Measurements from ENCODE around the gene SYDE1. TPM values are rescaled to one million over a fixed set of nuclear protein-coding genes. Genes with fewer than 3 reads are reported as not detected.

SYDE1 gene
- total and polyA plus RNA-seq, 8 donors: 2.5 to 6.1 (median 3.8) TPM

DNA sequence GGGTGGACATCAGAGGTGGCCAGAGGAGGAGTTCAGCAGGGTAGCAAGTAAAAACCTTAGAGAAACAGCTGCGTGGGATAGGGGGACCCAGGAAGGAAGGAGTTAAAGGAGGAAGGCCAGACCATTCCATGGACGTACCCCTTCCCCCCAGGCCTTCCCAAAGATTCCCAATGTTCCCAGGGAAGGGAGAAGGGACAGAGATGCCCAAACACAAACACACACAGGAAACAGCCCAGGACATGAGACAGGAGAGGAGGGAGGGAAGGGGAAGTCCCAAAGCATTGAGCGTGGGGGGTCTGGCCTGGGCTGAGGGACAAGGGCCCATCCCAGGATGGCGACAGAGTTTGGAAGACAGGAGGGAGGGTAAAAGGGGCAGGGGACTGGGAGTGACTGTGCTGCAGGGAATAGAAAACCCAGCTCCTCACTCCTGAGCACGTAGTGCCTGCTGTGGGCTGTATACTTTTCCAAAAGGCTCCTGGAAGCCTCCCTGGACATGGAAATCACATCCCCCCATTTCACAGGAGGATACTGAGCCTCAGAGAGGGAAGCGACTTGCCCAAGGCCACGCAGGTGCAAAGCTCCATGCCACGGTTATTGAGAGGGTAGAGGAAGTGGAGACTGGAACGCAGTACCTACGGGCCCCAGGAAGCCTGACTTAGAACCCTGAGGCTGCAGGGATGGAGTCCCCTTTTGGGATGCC, 1.1 kb downstream of the SYDE1 start:
- FAIRE-seq (no peak), DNase-seq (no peak), ATAC-seq (peak in 3 of 4 donors; percentile 17 to 29 (median 20))
- intact Hi-C loops (cut with DNase I): no loop called here
- no peaks in the 10 kb centered on the region for H3K4me1 ChIP-seq
- peak overlapping the region in 3 of 4 donors; percentile 44 to 55 (median 53) for H3K4me3 ChIP-seq
- peak overlapping the region; percentile 51 to 74 (median 68) for H3K27ac ChIP-seq
- TF ChIP-seq, protein P1, sequence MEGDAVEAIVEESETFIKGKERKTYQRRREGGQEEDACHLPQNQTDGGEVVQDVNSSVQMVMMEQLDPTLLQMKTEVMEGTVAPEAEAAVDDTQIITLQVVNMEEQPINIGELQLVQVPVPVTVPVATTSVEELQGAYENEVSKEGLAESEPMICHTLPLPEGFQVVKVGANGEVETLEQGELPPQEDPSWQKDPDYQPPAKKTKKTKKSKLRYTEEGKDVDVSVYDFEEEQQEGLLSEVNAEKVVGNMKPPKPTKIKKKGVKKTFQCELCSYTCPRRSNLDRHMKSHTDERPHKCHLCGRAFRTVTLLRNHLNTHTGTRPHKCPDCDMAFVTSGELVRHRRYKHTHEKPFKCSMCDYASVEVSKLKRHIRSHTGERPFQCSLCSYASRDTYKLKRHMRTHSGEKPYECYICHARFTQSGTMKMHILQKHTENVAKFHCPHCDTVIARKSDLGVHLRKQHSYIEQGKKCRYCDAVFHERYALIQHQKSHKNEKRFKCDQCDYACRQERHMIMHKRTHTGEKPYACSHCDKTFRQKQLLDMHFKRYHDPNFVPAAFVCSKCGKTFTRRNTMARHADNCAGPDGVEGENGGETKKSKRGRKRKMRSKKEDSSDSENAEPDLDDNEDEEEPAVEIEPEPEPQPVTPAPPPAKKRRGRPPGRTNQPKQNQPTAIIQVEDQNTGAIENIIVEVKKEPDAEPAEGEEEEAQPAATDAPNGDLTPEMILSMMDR (IDR thresholded peaks at IDR 0.05): no peak
- 47 to 56% methylated on average over 10 of the region's 10 CpGs for WGBS, 2 donors
- H3K27me3 ChIP-seq: no peaks in the 10 kb centered on the region
- H3K9me3 ChIP-seq: no peaks in the 10 kb centered on the region
- no peaks in the 10 kb centered on the region for H3K36me3 ChIP-seq

DNA sequence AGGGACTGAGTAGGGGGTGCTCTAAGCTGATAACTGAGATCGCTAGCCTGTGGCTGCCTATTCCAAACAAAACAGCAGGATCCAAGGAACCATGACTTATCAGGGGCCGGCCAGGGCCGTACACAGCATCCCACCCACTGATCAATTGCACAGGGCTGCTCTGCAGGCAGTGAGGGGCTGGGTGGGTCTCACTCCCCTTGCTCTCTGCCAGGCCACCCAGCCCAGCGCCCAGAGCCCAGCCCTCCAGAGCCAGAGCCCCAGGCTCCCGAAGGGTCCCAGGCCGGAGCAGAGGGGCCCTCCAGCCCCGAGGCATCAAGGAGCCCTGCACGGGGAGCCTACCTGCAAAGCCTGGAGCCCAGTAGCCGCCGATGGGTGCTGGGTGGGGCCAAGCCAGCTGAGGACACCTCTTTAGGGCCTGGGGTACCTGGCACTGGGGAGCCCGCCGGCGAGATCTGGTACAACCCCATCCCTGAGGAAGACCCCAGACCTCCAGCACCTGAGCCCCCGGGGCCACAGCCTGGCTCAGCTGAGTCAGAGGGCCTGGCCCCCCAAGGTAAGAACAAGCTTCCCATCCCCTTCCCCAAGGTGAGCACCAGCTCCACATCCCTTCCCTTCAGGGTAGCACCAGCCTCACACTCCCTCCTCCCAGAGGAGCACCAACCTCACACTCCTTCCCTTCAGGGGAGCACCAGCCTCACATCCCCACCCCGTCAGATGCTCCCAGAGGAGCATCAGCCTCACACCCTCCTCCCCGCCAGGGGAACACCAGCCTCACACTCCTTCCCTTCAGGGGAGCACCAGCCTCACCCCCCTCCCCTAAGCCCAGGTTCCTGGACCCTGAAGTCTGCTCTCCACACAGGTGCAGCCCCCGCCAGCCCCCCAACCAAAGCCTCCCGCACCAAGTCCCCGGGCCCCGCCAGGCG, 1.9 kb downstream of the SYDE1 start:
- H3K9me3 ChIP-seq: no peaks in the 10 kb centered on the region
- peak in 1 of 6 donors; percentile 80 for DNase-seq
- intact Hi-C loops (cut with DNase I): no loop called here
- no peak for FAIRE-seq
- TF ChIP-seq, protein P1 (IDR thresholded peaks at IDR 0.05): no peak
- no peak for ATAC-seq
- no peak overlapping the region for H3K27ac ChIP-seq
- H3K36me3 ChIP-seq: no peaks in the 10 kb centered on the region
- WGBS, 2 donors: 79 to 89% methylated on average over 21 of the region's 21 CpGs
- H3K27me3 ChIP-seq: no peaks in the 10 kb centered on the region
- H3K4me3 ChIP-seq: no peak overlapping the region
- no peaks in the 10 kb centered on the region for H3K4me1 ChIP-seq

DNA sequence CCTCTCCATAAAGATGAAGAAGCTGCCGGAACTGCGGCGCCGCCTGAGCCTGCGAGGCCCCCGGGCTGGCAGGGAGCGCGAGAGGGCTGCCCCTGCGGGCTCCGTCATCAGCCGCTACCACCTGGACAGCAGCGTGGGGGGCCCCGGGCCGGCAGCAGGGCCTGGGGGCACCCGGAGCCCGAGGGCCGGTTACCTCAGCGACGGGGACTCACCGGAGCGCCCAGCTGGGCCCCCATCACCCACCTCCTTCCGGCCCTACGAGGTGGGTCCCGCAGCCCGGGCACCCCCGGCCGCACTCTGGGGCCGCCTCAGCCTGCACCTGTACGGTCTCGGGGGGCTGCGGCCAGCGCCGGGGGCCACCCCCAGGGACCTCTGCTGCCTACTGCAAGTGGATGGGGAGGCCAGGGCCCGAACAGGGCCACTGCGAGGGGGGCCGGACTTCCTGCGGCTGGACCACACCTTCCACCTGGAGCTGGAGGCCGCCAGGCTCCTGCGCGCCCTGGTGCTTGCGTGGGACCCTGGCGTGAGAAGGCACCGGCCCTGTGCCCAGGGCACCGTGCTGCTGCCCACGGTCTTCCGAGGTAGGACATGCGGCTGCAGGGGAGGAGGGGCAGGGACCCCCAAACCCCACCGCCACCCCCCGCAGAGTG, 2.7 kb downstream of the SYDE1 start:
- 87 to 89% methylated on average over 39 to 49 of the region's 49 CpGs for WGBS, 2 donors
- ATAC-seq (no peak), DNase-seq (peak in 1 of 6 donors; percentile 75), FAIRE-seq (no peak)
- Histone ChIP-seq H3K4me1 (no peaks in the 10 kb centered on the region), H3K27me3 (no peaks in the 10 kb centered on the region), H3K27ac (no peak overlapping the region), H3K4me3 (no peak overlapping the region), H3K36me3 (no peaks in the 10 kb centered on the region), H3K9me3 (no peaks in the 10 kb centered on the region)
- intact Hi-C loops (cut with DNase I): no loop called here
- TF ChIP-seq, protein P1 (IDR thresholded peaks at IDR 0.05): no peak

DNA sequence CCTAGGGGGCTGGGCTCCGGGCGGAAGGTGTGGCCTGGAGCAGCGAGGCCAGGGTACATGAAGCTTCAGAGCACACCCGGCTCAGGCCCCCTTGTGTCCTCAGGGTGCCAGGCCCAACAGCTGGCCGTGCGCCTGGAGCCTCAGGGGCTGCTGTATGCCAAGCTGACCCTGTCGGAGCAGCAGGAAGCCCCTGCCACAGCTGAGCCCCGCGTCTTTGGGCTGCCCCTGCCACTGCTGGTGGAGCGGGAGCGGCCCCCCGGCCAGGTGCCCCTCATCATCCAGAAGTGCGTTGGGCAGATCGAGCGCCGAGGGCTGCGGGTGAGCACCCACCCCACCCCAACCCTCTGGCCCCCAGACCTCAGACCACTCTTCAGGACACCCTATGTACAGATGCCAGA, 3.2 kb downstream of the SYDE1 start:
- WGBS, 2 donors: 91 to 99% methylated on average over 14 to 17 of the region's 17 CpGs
- H3K4me1 ChIP-seq: no peaks in the 10 kb centered on the region
- TF ChIP-seq, protein P1 (IDR thresholded peaks at IDR 0.05): no peak
- H3K9me3 ChIP-seq: no peaks in the 10 kb centered on the region
- H3K4me3 ChIP-seq: no peak overlapping the region
- H3K36me3 ChIP-seq: peaks cover 0 to 1% (median 0%) of the 10 kb centered on the region in 3 donors
- no peak for FAIRE-seq
- H3K27ac ChIP-seq: no peak overlapping the region
- intact Hi-C loops (cut with DNase I): no loop called here
- no peak for DNase-seq
- no peak for ATAC-seq
- H3K27me3 ChIP-seq: no peaks in the 10 kb centered on the region
